Measurements from ENCODE around the gene RGS8.

The RGS8 gene

DNA sequence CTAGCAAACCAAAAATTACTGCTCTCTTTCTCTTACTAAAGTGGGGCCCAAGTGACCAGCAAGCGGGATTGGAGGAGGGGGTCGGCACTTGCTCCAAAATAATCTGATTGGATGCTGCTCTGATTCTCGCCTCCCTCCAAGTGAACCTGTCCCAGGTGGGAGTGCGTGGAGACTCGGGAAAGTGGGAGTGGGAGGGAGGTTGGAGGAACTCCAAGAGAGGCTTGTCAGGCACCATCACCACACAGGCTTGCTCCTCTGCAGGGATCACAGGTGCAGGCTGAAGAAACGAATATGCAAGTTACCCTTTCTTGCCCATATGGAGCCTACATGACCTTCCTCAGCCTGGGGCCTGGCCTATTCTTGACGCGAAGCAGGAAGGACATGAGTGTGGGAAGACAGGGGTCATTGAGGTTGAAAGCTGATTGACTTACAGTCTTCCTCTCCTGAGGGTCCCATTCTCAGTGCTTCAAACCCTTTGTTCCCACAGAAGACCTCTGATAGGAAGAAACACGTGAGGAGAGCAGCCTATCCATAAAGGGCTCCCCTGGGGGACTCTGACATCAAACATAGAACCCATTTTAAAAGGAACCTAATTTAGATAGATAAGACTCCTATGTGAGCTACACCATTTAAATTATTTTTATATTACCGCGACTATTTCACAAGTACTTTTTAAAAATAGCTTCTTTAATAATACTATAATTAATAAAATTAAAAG lies 14.2 kb downstream of the RGS8 start:
- no peak for DNase-seq

GRCh38 chr1:182669266-182669665 lies 15.1 kb downstream of the RGS8 start:
- no peak for DNase-seq

DNA sequence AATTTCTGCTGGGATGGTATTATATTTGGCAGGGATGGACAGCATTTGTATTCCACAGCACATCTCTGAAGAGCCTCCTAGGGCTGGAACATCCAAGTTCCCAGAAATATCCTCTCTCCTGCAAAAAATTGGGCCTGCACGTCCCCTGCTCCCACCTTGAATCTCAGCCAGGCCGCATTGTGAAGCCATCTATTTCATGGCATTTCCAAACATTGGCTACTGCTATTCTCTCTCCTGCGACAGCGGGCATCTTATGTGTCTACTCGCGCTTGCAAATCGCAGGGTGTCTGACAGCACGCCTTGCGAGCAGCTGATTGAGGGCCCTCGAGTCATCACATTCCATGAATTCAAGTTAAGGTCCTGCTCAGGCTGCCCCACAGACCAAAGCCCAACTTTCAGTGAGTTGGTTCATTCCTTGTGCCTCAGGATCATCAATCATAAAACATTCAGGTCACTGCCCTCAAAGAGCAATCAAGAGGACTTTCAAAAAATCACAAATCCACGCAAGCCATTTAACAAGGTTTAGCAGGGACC lies 15.8 kb downstream of the RGS8 start:
- no peak for DNase-seq

GRCh38 chr1:182667848-182668505 lies 16.4 kb downstream of the RGS8 start:
- DNase-seq = no peak

DNA sequence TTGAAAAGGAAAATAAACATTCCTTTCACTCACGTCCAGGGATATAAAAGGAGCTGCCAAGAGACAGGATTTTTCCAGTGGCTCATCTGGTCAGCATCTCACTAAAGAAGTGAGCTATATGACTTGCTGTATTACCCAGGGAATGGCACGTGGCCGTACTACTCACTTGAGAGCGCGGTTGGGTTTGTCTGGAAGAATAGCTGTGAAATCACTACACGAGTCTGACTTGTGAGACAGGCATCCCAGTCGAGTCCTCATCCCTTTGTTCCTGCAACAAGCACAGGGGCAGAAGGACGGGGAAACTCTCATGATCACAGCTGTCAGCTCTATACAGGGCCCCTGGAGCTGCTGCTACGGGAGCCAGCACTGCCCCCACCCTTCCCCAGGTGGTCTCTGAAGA lies 17.7 kb downstream of the RGS8 start:
- no peak for DNase-seq

- no peak for DNase-seq
Observed at GRCh38 chr1:182664296-182664695, 20.1 kb downstream of the RGS8 start.

DNA sequence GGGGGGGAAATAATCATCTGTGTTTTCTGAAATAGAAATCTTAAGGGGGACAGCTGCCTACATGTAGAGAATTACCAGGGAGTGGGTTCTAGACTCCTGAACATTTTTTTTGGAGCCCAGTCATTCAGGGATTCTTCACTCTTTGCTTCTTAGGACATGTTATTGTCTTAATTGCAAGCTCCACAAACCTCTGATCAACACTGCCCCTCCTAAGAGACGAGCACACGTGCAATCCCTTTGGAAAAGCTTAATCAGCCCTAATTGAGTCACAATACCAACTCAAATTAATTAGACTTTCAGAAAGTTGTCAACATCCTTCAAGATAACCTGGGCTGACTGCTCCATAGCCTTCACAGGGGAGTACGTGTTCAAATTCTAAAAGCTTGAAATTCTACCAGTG lies 21.4 kb downstream of the RGS8 start:
- no peak for DNase-seq

- DNase-seq = no peak
Observed at GRCh38 chr1:182662121-182662890, 22.1 kb downstream of the RGS8 start.

GRCh38 chr1:182658055-182658454 lies 26.3 kb downstream of the RGS8 start:
- no peak for DNase-seq

GRCh38 chr1:182656842-182657397 lies 27.5 kb downstream of the RGS8 start:
- no peak for DNase-seq

- DNase-seq = no peak
Observed at GRCh38 chr1:182653986-182654385, 30.4 kb downstream of the RGS8 start.

DNA sequence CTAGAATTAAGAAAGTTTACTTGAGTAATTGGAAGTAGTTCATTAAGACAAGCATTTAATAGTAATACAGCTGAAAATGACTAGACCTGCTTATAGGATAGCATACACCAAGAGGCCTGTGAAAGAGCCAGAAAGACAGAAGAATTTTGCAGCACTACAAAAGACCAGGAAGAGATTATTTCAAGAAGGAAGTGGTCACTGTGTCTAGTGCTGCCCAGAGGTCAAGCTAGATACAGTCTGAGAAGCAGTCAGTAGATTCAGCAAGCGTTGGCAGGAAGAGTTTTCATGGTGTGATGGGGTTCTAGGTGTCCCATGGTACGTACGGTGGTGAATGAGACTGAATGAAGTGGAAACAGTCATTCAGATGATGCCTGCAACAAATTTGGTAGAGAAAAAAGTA lies 31.5 kb downstream of the RGS8 start:
- DNase-seq = no peak

GRCh38 chr1:182651339-182651724 lies 33.1 kb downstream of the RGS8 start:
- DNase-seq = no peak

DNA sequence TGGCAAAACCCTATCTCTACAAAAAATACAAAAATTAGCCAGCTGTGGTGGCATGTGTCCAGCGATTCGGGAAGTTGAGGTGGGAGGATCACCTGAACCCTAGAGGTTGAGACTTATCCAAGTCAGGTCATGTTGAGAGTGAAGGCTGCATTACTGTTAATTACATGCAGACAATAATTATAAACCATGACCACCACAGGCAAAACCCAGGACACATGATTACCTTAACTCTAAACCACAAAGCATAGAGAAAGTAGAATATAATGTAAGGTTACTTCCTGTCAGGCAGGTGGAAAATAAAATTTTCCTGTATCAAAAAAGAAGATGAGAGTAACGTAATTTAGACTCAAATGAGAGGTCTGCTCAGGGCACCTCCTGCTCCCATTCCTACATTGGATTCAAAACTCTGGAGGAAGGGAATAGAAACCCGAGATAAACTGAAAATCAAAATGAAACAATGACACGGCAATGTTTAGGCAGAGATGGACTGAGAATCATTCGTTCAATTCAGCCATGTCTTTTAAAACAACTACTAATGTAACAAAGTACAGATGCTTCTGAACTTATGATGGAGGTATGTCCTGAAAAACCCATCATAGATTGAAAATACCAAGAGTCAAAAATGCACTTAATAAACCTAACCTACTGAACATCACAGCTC lies 33.6 kb downstream of the RGS8 start:
- no peak for DNase-seq

- DNase-seq = no peak
Observed at GRCh38 chr1:182649041-182649440, 35.3 kb downstream of the RGS8 start.

- no peak for DNase-seq
Observed at GRCh38 chr1:182646739-182647138, 37.6 kb downstream of the RGS8 start.

DNA sequence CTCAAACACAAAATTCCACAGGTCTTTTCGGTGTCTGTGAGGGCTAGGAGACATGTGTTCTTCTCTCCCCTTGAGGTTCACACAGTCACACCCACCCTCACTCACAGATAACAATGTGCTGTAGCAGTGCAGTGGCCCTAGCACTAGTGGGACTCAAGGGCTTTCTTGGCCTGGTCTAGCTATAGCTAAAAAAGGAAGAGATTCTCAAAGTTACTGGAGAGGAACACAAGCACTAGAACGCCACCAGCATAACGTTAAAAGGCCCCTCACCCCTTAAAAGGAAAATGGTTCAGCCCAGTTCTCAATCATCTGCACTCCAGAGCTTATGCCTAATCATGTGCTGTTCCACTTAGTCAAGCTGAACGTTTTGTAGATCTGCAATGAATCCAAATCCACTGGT lies 39.5 kb downstream of the RGS8 start:
- no peak for DNase-seq

GRCh38 chr1:182643699-182644098 lies 40.7 kb downstream of the RGS8 start:
- no peak for DNase-seq

GRCh38 chr1:182642461-182642860 lies 41.9 kb downstream of the RGS8 start:
- DNase-seq = no peak

DNA sequence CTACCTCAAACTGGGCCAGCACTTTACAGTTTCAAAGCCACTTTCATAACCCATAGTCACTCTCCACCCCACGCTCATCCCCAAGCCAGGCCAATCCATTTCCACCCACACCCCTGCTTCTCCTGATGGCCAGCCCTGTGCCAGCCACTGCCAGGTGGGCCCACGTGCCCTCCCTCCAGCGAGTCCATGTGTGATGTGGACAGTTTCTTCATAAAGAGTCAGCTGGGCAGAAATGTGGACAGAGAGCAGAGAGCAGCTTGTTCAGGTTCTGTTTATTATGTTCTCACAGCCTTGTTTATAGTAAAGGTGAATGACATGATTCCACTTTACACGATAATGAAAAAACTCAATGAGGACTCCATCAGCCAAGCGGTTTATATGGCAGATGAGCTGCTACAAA lies 42.8 kb downstream of the RGS8 start:
- no peak for DNase-seq

GRCh38 chr1:182639330-182639729 lies 45.1 kb downstream of the RGS8 start:
- DNase-seq = no peak

DNA sequence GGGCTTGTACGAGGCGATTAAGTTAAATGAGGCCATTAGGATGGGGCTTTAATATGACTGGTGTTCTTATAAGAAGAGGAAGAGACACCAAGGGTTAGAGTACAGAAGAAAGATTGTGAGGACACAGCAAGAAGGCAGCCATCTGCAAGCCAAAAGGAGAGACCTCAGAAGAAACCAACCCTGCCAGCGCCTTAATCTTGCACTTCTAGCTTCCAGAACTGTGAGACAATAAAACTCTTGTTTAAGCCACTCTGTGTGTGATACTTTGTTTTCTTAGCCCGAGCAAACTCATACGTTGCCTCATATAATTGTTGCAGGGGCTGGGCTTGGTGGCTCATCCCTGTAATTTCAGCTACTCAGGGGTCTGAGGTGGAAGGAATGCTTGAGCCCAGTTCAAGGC lies 46.6 kb downstream of the RGS8 start:
- no peak for DNase-seq

DNA sequence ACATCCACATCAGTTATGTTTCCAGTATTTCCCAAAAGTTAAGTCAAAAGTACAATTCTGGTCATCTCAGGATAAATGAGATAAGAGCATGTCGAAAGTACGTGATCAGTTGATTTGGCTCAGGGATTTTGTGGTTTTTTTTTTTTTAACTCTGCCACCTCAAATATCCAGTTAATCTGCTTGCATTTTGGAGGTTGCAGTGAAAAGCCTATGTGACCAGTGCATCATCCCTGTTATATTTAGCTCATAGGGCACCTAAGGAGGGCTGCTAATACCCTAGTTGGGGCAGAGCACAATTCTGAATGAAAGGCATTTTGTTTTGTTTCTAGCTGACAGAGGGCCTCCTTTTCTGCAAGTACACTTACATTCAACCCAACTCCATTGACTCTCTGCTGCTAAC lies 48.5 kb downstream of the RGS8 start:
- DNase-seq = no peak

All from kidney glomerular epithelial cell (primary cell).